ENCODE results near the gene TK2.

TK2 gene

GRCh38 chr16:66522816-66523590 is 26.9 kb downstream of the TK2 start:
- no peak for TF ChIP-seq GATA3 (IDR thresholded peaks at IDR 0.05; ENCODE audit: low read depth, low read length)
- TF ChIP-seq GATA2 (IDR thresholded peaks at IDR 0.05; ENCODE audit: low read depth, low read length): no peak

GRCh38 chr16:66521951-66522771 is 27.8 kb downstream of the TK2 start:
- TF ChIP-seq GATA2 (IDR thresholded peaks at IDR 0.05; ENCODE audit: low read depth, low read length): no peak
- TF ChIP-seq GATA3 (IDR thresholded peaks at IDR 0.05; ENCODE audit: low read depth, low read length): no peak

- TF ChIP-seq GATA3 (IDR thresholded peaks at IDR 0.05; ENCODE audit: low read depth, low read length) (no peak), GATA2 (IDR thresholded peaks at IDR 0.05; ENCODE audit: low read depth, low read length) (no peak)
These were observed 28.6 kb downstream of the TK2 start for GRCh38 chr16:66521252-66521713.

GRCh38 chr16:66520406-66521170 is 29.3 kb downstream of the TK2 start:
- TF ChIP-seq GATA3 (IDR thresholded peaks at IDR 0.05; ENCODE audit: low read depth, low read length) (no peak), GATA2 (IDR thresholded peaks at IDR 0.05; ENCODE audit: low read depth, low read length) (no peak)

GRCh38 chr16:66519482-66520373 is 30.2 kb downstream of the TK2 start:
- TF ChIP-seq GATA2 (IDR thresholded peaks at IDR 0.05; ENCODE audit: low read depth, low read length) (no peak), GATA3 (IDR thresholded peaks at IDR 0.05; ENCODE audit: low read depth, low read length) (no peak)

GRCh38 chr16:66517586-66518263 is 32.2 kb downstream of the TK2 start:
- TF ChIP-seq GATA2 (IDR thresholded peaks at IDR 0.05; ENCODE audit: low read depth, low read length) (no peak), GATA3 (IDR thresholded peaks at IDR 0.05; ENCODE audit: low read depth, low read length) (no peak)

- TF ChIP-seq GATA3 (IDR thresholded peaks at IDR 0.05; ENCODE audit: low read depth, low read length) (no peak), GATA2 (IDR thresholded peaks at IDR 0.05; ENCODE audit: low read depth, low read length) (no peak)
These were observed 32.9 kb downstream of the TK2 start for GRCh38 chr16:66516808-66517585.

GRCh38 chr16:66516509-66516807 is 33.5 kb downstream of the TK2 start:
- TF ChIP-seq GATA2 (IDR thresholded peaks at IDR 0.05; ENCODE audit: low read depth, low read length): no peak
- no peak for TF ChIP-seq GATA3 (IDR thresholded peaks at IDR 0.05; ENCODE audit: low read depth, low read length)

GRCh38 chr16:66515596-66516508 is 34.1 kb downstream of the TK2 start:
- TF ChIP-seq GATA3 (IDR thresholded peaks at IDR 0.05; ENCODE audit: low read depth, low read length) (no peak), GATA2 (IDR thresholded peaks at IDR 0.05; ENCODE audit: low read depth, low read length) (no peak)

GRCh38 chr16:66513111-66513723 is 36.7 kb downstream of the TK2 start:
- no peak for TF ChIP-seq GATA3 (IDR thresholded peaks at IDR 0.05; ENCODE audit: low read depth, low read length)
- TF ChIP-seq GATA2 (IDR thresholded peaks at IDR 0.05; ENCODE audit: low read depth, low read length): no peak

Measured in SH-SY5Y (cell line).